ENCODE data around the gene ZFAND3.

DNA sequence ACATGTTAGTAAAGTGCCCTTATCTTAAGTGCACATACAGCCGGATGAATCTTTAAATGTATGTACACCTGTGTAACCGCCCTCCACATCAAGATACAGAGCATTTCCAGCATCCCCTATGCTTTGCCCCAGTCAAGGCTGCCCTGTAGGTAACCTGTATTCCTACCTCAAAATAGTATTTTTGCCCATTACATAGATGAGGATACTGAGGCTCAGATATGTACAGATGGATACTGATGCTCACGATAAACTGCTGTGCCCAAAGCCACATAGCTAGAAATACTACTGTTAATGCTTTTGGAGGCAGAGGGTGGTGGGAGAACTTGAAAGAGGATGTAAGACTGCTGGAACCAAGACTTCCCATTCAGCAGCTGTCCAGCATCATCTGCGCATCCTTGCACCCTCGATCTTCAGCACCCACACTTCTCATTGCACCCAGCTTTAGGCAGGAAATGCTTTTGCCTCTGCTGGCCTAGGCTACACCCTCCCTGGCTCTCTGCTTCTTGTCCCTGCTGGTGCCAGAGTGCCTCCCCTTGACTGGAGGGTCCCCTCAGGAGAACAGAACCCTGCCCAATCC is 27.0 kb upstream of the ZFAND3 start:
- TF ChIP-seq RAD21 (conservative IDR thresholded peaks at IDR 0.05 in 1 of 2, IDR thresholded peaks at IDR 0.05 in 1 of 2): no peak
- TF ChIP-seq RCOR1 (IDR thresholded peaks at IDR 0.05; ENCODE audit: low read depth, low read length): no peak
- no peak for TF ChIP-seq POLR2A (IDR thresholded peaks at IDR 0.05; ENCODE audit: low read length)
- no peak for TF ChIP-seq SMC3 (IDR thresholded peaks at IDR 0.05)
- TF ChIP-seq CTCF (IDR thresholded peaks at IDR 0.05): no peak
- TF ChIP-seq, protein P1, sequence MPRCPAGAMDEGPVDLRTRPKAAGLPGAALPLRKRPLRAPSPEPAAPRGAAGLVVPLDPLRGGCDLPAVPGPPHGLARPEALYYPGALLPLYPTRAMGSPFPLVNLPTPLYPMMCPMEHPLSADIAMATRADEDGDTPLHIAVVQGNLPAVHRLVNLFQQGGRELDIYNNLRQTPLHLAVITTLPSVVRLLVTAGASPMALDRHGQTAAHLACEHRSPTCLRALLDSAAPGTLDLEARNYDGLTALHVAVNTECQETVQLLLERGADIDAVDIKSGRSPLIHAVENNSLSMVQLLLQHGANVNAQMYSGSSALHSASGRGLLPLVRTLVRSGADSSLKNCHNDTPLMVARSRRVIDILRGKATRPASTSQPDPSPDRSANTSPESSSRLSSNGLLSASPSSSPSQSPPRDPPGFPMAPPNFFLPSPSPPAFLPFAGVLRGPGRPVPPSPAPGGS (IDR thresholded peaks at IDR 0.05): no peak
- TF ChIP-seq, protein P2, sequence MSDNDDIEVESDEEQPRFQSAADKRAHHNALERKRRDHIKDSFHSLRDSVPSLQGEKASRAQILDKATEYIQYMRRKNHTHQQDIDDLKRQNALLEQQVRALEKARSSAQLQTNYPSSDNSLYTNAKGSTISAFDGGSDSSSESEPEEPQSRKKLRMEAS (IDR thresholded peaks at IDR 0.05): no peak

All from A549 (cell line).